DOHH2 (cell line): ENCODE results near the gene GPRC5D.

Experiments
- EZH2phosphoT487 ChIP-seq: fragments of 200-600 bp; sonication (generic); IDR thresholded peaks from 2 replicates; pipeline ENCODE4 v1.6.1; 2017; ENCODE audit warnings: borderline replicate concordance, mild to moderate bottlenecking, antibody characterized with exemption, low read length, moderate library complexity, mixed read lengths
- TF ChIP-seq, protein P1 (sequence below): fragments of 200-600 bp; sonication (generic); IDR thresholded peaks from one replicate; pipeline ENCODE4 v1.5.1; 2014; ENCODE audit warnings: antibody characterized with exemption, mild to moderate bottlenecking, low read depth, low read length; ENCODE audit not compliant: poor library complexity, severe bottlenecking

DNA sequence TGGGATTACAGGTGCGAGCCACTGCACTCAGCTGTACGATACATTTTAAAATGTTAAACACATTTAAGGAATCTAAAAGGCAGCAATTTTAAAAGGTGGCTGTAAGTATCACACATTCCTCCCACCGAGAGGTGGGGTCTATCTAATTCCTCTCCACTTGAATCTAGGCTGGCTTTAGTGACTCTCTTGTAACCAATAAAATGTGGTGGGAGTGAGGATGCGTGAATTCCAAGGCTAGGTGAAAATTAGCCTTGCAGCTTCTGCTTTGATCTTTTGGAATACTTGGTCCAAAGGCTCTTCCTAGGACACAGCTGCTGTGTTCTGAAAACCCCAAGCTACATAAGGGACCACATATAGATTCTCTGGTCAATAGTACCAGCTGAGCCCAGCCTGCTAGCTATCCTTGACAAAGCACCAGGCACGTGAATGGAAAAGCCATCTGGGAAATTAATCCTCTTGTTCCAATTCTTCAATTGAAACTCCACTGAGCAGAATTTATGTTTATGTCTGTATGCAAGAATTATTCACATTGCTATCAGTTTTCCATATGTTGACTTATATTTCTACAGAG, 8.8 kb upstream of the GPRC5D start:
- TF ChIP-seq, protein P1, sequence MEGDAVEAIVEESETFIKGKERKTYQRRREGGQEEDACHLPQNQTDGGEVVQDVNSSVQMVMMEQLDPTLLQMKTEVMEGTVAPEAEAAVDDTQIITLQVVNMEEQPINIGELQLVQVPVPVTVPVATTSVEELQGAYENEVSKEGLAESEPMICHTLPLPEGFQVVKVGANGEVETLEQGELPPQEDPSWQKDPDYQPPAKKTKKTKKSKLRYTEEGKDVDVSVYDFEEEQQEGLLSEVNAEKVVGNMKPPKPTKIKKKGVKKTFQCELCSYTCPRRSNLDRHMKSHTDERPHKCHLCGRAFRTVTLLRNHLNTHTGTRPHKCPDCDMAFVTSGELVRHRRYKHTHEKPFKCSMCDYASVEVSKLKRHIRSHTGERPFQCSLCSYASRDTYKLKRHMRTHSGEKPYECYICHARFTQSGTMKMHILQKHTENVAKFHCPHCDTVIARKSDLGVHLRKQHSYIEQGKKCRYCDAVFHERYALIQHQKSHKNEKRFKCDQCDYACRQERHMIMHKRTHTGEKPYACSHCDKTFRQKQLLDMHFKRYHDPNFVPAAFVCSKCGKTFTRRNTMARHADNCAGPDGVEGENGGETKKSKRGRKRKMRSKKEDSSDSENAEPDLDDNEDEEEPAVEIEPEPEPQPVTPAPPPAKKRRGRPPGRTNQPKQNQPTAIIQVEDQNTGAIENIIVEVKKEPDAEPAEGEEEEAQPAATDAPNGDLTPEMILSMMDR: no peak
- TF ChIP-seq EZH2phosphoT487: no peak
